Spleen (tissue), 13 donors: ENCODE results near the gene SMARCAD1. TPM values are rescaled to one million over a fixed set of nuclear protein-coding genes. Genes with fewer than 3 reads are reported as not detected.

ENCODE experiments used
- DNase-seq: peaks from one replicate; pipeline ENCODE4 v3.0.0-alpha.2; 2020
- H3K27ac ChIP-seq, 8 donors: fragments of 200-600 bp; sonication (generic) in 7 of 8; 1 replicate in 4 of 8; 2 replicates in 4 of 8; pipeline versions ENCODE4 v1.5.0 to v1.8.0; 2016 to 2021; ENCODE audit warnings: inconsistent platforms in 4 of 8, mild to moderate bottlenecking in 4 of 8, moderate library complexity in 1 of 8
- H3K27me3 ChIP-seq, 7 donors: fragments of 200-600 bp; sonication (generic) in 6 of 7; replicated peaks in 1 of 7; 1 replicate in 4 of 7; 2 replicates in 3 of 7; pipeline versions ENCODE4 v1.5.0 to v1.8.0; 2016 to 2021; ENCODE audit warnings: inconsistent platforms in 3 of 7, mild to moderate bottlenecking in 1 of 7
- H3K36me3 ChIP-seq, 6 donors: fragments of 200-600 bp; sonication (generic) in 5 of 6; 1 replicate in 4 of 6; 2 replicates in 2 of 6; pipeline versions ENCODE4 v1.5.0 to v1.8.0; 2016 to 2021; ENCODE audit warnings: inconsistent platforms in 2 of 6
- H3K4me1 ChIP-seq, 6 donors: fragments of 200-600 bp; sonication (generic) in 5 of 6; 1 replicate in 3 of 6; 2 replicates in 3 of 6; pipeline versions ENCODE4 v1.5.0 to v1.8.0; 2016 to 2021; ENCODE audit warnings: inconsistent platforms in 3 of 6
- H3K4me3 ChIP-seq, 8 donors: fragments of 200-600 bp; sonication (generic) in 7 of 8; 1 replicate in 4 of 8; 2 replicates in 4 of 8; pipeline versions ENCODE4 v1.5.0 to v1.8.0; 2016 to 2021; ENCODE audit warnings: inconsistent platforms in 4 of 8, mild to moderate bottlenecking in 4 of 8, moderate library complexity in 2 of 8
- H3K9me3 ChIP-seq, 8 donors: fragments of 200-600 bp; sonication (generic) in 7 of 8; 1 replicate in 4 of 8; 2 replicates in 4 of 8; pipeline versions ENCODE4 v1.5.0 to v1.8.0; 2016 to 2021; ENCODE audit warnings: inconsistent platforms in 4 of 8
- CTCF ChIP-seq, 11 experiments: fragments of 200-600 bp in 7 of 11; fragments of 450-650 bp in 4 of 11; sonication (generic) in 4 of 11; IDR thresholded peaks in 8 of 11; conservative IDR thresholded peaks in 3 of 11; 1 replicate in 7 of 11; 2 replicates in 4 of 11; pipeline versions ENCODE4 v1.4.0 to v1.8.0; 2016 to 2021; ENCODE audit warnings: antibody characterized with exemption in 11 of 11, inconsistent platforms in 4 of 11, mild to moderate bottlenecking in 1 of 11
- POLR2A ChIP-seq, 3 donors: fragments of 450-650 bp; IDR thresholded peaks; one replicate each; pipeline ENCODE4 v1.5.1; 2017; ENCODE audit warnings: antibody characterized with exemption in 3 of 3, mild to moderate bottlenecking in 1 of 3
- POLR2AphosphoS5 ChIP-seq, 3 donors: sonication (generic); formaldehyde crosslinking; IDR thresholded peaks; one replicate each; pipeline ENCODE4 v1.5.1; 2017; ENCODE audit warnings: antibody characterized with exemption in 3 of 3
- WGBS, 5 donors: extraction: QIAGEN DNeasy Blood & Tissue Kit in 3 of 5; methylation state at CpG; one replicate each; pipeline versions ENCODE4 v1.1.5 to v1.1.7; 2013 to 2018; 5-methylcytosine and 5-hydroxymethylcytosine counted together
- intact Hi-C: fragments of 100-400 bp; cut with DNase I; formaldehyde crosslinking; loops from one replicate; pipeline ENCODE4 v1.15.0; 2023; ENCODE audit warnings: low total_unique reads
- long read RNA-seq, 2 donors: transcript quantifications; one replicate each; lab custom pipeline, GENCODE V29; 2026
- polyA plus RNA-seq, 3 donors: library from polyadenylated mRNA; stranded (reverse); fragments of 200-250 nt; gene quantifications; one replicate each; pipeline ENCODE4 v1.2.1, GENCODE V29; 2013
- total RNA-seq, 7 donors: library from RNA; depleted of rRNA in 3 of 7; stranded (reverse); fragments of >200 nt in 3 of 7; fragmentation: NEBNext Ultra II Directional in 4 of 7; extraction: Animal tissue kit (Norgen Biotek cat#: 25700) in 4 of 7; gene quantifications; one replicate each; pipeline versions ENCODE4 v1.1.0 to v1.2.1, GENCODE V29; 2016 to 2021
- donor health status: healthy with polysubstance abuse.
- donor health status: DM: no; HTN: no; CAD: no; lungs with moderate emphysema.
- donor health status: DM: no; HTN: no; CAD: no.
- donor health status: Bipolar disorder and iron deficiency.
- donor health status: healthy.
- donor health status: DM: no; HTN: no; CAD: no.
- donor health status: DM: yes; HTN: yes; CAD: no.

The SMARCAD1 gene
- 10 to 100 TPM; 23.2 to 34.9 (median 29.3) TPM for total RNA-seq
- 10 to 100 TPM in 2 of 3 donors, 1 to 10 TPM in 1; 8.5 to 11.2 (median 10.1) TPM for polyA plus RNA-seq
- long read RNA-seq, donor 1: 0 reads
- long read RNA-seq, donor 2, full-length matches to known transcripts: 2 of 2 reads
- long read RNA-seq, donor 2, partial matches to known transcripts: 0 of 2 reads
- long read RNA-seq, donor 2, other reads (novel, unspliced or antisense): 0 of 2 reads

- H3K9me3 ChIP-seq: peaks cover 0 to 7% (median 5%) of the 10 kb centered on the region in 8 donors
- 0 to 1% (median 0%) methylated on average over 56 to 57 of the region's 57 CpGs for WGBS, 5 donors
Measured at GRCh38 chr4:94207469-94208224, at the start of gene SMARCAD1. Gene SMARCAD1, plus strand, starts transcription at chr4:94207865. Its CDS starts 530 bp downstream, at chr4:94208395.

GRCh38 chr4:94158883-94159282, 48.8 kb upstream of the SMARCAD1 start:
- Histone ChIP-seq H3K27ac (no peak overlapping the region), H3K36me3 (no peaks in the 10 kb centered on the region), H3K4me3 (no peak overlapping the region), H3K27me3 (no peaks in the 10 kb centered on the region), H3K9me3 (peaks cover 0 to 10% (median 0%) of the 10 kb centered on the region in 8 donors), H3K4me1 (no peaks in the 10 kb centered on the region)
- DNase-seq: no peak
- TF ChIP-seq CTCF (IDR thresholded peaks at IDR 0.05 in 8 of 11, conservative IDR thresholded peaks at IDR 0.05 in 3 of 11) (no peak), POLR2A (IDR thresholded peaks at IDR 0.05) (no peak), POLR2AphosphoS5 (IDR thresholded peaks at IDR 0.05) (no peak)
- intact Hi-C loops: no loop called here
- 83 to 93% (median 83%) methylated on average over 3 of the region's 3 CpGs for WGBS, 5 donors

More at GRCh38 chr4:94207469-94208224, at the start of gene SMARCAD1:
- H3K27ac ChIP-seq: peak within 1 kb of the TSS; percentile 87 to 95 (median 90)
- peaks cover 0 to 34% (median 16%) of the 10 kb centered on the region in 6 donors for H3K36me3 ChIP-seq
- TF ChIP-seq POLR2AphosphoS5 (IDR thresholded peaks at IDR 0.05): peak; percentile 84 to 91 (median 87)
- TF ChIP-seq CTCF (IDR thresholded peaks at IDR 0.05 in 8 of 11, conservative IDR thresholded peaks at IDR 0.05 in 3 of 11): peak in 2 of 11 experiments; percentile 14 to 15
- TF ChIP-seq POLR2A (IDR thresholded peaks at IDR 0.05): peak in 1 of 3 donors; percentile 17
- DNase-seq: peak; percentile 96
- H3K4me3 ChIP-seq: peak within 1 kb of the TSS; percentile 68 to 88 (median 71)
- peaks cover 14 to 48% (median 33%) of the 10 kb centered on the region in 6 donors for H3K4me1 ChIP-seq
- intact Hi-C loops: no loop called here
- H3K27me3 ChIP-seq: peaks cover 0 to 4% (median 0%) of the 10 kb centered on the region in 7 donors

- 72 to 88% (median 83%) methylated on average over 1 of the region's 1 CpG for WGBS, 5 donors
- intact Hi-C loops: no loop called here
Measured at GRCh38 chr4:94159790-94160189, 47.9 kb upstream of the SMARCAD1 start.

GRCh38 chr4:94160774-94161173, 46.9 kb upstream of the SMARCAD1 start:
- Histone ChIP-seq H3K9me3 (peaks cover 0 to 10% (median 0%) of the 10 kb centered on the region in 8 donors), H3K4me1 (no peaks in the 10 kb centered on the region), H3K4me3 (no peak overlapping the region), H3K27me3 (no peaks in the 10 kb centered on the region), H3K27ac (no peak overlapping the region), H3K36me3 (no peaks in the 10 kb centered on the region)
- TF ChIP-seq POLR2AphosphoS5 (IDR thresholded peaks at IDR 0.05) (no peak), POLR2A (IDR thresholded peaks at IDR 0.05) (no peak), CTCF (IDR thresholded peaks at IDR 0.05 in 8 of 11, conservative IDR thresholded peaks at IDR 0.05 in 3 of 11) (no peak)
- no peak for DNase-seq
- 92 to 95% (median 94%) methylated on average over 4 of the region's 4 CpGs for WGBS, 5 donors
- intact Hi-C loops: no loop called here

More at GRCh38 chr4:94159790-94160189, 47.9 kb upstream of the SMARCAD1 start:
- Histone ChIP-seq H3K9me3 (peaks cover 0 to 10% (median 0%) of the 10 kb centered on the region in 8 donors), H3K4me3 (no peak overlapping the region), H3K27me3 (no peaks in the 10 kb centered on the region), H3K4me1 (no peaks in the 10 kb centered on the region), H3K27ac (no peak overlapping the region), H3K36me3 (no peaks in the 10 kb centered on the region)
- TF ChIP-seq POLR2A (IDR thresholded peaks at IDR 0.05) (no peak), POLR2AphosphoS5 (IDR thresholded peaks at IDR 0.05) (no peak)
- DNase-seq: no peak
